HEK293 (cell line): ENCODE data around the gene FSHR.

ENCODE experiments used
- PRDM10 ChIP-seq: fragments of 450-650 bp; formaldehyde crosslinking; IDR thresholded peaks from 2 replicates; pipeline ENCODE4 v1.5.1; 2016; ENCODE audit warnings: missing biosample characterization, missing genetic modification characterization
- TRIM28 ChIP-seq: IDR thresholded peaks from 2 replicates; pipeline ENCODE4 v1.6.1; 2011; ENCODE audit warnings: low read length, control low read depth, borderline replicate concordance
- ZBTB20 ChIP-seq: fragments of 450-650 bp; formaldehyde crosslinking; IDR thresholded peaks from 2 replicates; pipeline ENCODE4 v1.5.1; 2016; ENCODE audit warnings: missing biosample characterization, missing genetic modification characterization
- ZBTB49 ChIP-seq: fragments of 450-650 bp; formaldehyde crosslinking; IDR thresholded peaks from 2 replicates; pipeline ENCODE4 v1.5.1; 2016; ENCODE audit warnings: missing biosample characterization, missing genetic modification characterization, low read depth
- ZBTB7A ChIP-seq: fragments of 450-650 bp; formaldehyde crosslinking; IDR thresholded peaks from 2 replicates; pipeline ENCODE4 v1.5.1; 2016; ENCODE audit warnings: low read depth, missing biosample characterization, missing genetic modification characterization
- ZNF121 ChIP-seq: fragments of 450-650 bp; formaldehyde crosslinking; IDR thresholded peaks from 2 replicates; pipeline ENCODE4 v1.5.1; 2016; ENCODE audit warnings: missing biosample characterization, missing genetic modification characterization
- ZNF274 ChIP-seq, 2 experiments: fragments of 200-500 bp in 1 of 2; fragments of 450-650 bp in 1 of 2; sonication (Bioruptor generic) in 1 of 2; formaldehyde crosslinking in 1 of 2; IDR thresholded peaks; 2 replicates each; pipeline versions ENCODE4 v1.5.1 to v1.6.1; 2014 to 2016; ENCODE audit warnings: borderline replicate concordance in 1 of 2, inconsistent platforms in 1 of 2, low read length in 1 of 2, missing biosample characterization in 1 of 2, missing genetic modification characterization in 1 of 2
- ZNF341 ChIP-seq: fragments of 450-650 bp; formaldehyde crosslinking; IDR thresholded peaks from 2 replicates; pipeline ENCODE4; 2016; ENCODE audit warnings: low read depth, missing biosample characterization, missing genetic modification characterization
- TF ChIP-seq, protein P1 (sequence below): fragments of 450-650 bp; formaldehyde crosslinking; IDR thresholded peaks from 2 replicates; pipeline ENCODE4 v1.5.1; 2016; ENCODE audit warnings: missing biosample characterization, missing genetic modification characterization
- TF ChIP-seq, protein P2 (sequence below): fragments of 450-650 bp; formaldehyde crosslinking; IDR thresholded peaks from 2 replicates; pipeline ENCODE4 v1.5.1; 2016; ENCODE audit warnings: missing biosample characterization, missing genetic modification characterization, borderline replicate concordance
- TF ChIP-seq, protein P3 (sequence below): fragments of 450-650 bp; formaldehyde crosslinking; IDR thresholded peaks from 2 replicates; pipeline ENCODE4 v1.5.1; 2016; ENCODE audit warnings: missing biosample characterization, missing genetic modification characterization
- TF ChIP-seq, protein P4 (sequence below): fragments of 450-650 bp; formaldehyde crosslinking; IDR thresholded peaks from 2 replicates; pipeline ENCODE4 v1.5.1; 2017; ENCODE audit warnings: missing biosample characterization, mild to moderate bottlenecking, missing genetic modification characterization, moderate library complexity

DNA sequence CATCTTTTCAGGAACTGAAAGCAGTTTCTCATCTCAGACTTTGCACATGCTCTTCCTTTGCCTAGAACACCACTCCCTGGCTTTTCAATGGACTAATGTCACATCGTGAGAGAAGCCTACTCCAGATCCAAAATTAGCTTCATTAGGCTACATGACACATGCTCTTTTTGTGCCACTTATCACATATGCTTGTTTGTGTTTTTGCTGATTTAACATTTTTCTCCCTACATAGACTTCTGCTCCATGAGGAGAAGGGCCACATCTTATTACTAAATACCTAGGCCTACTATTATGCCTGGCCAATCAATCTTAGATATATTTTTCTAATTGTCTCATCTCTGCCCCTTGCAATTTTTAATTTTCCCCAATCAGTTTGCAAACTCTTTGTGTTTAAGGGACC lies 212.4 kb downstream of the FSHR start:
- TF ChIP-seq TRIM28 (no peak), ZBTB20 (no peak), ZNF121 (no peak), ZNF274 (IDR thresholded peaks at IDR 0.05; ENCODE audit: low read length) (no peak), ZNF274 (tag by site-specific recombination; IDR thresholded peaks at IDR 0.05; ENCODE audit: borderline replicate concordance) (no peak), ZBTB7A (tag by site-specific recombination) (no peak), ZNF341 (tag by site-specific recombination) (no peak), PRDM10 (no peak), ZBTB49 (tag by site-specific recombination) (no peak)
- TF ChIP-seq, protein P1, sequence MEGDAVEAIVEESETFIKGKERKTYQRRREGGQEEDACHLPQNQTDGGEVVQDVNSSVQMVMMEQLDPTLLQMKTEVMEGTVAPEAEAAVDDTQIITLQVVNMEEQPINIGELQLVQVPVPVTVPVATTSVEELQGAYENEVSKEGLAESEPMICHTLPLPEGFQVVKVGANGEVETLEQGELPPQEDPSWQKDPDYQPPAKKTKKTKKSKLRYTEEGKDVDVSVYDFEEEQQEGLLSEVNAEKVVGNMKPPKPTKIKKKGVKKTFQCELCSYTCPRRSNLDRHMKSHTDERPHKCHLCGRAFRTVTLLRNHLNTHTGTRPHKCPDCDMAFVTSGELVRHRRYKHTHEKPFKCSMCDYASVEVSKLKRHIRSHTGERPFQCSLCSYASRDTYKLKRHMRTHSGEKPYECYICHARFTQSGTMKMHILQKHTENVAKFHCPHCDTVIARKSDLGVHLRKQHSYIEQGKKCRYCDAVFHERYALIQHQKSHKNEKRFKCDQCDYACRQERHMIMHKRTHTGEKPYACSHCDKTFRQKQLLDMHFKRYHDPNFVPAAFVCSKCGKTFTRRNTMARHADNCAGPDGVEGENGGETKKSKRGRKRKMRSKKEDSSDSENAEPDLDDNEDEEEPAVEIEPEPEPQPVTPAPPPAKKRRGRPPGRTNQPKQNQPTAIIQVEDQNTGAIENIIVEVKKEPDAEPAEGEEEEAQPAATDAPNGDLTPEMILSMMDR (tag by site-specific recombination) = no peak
- TF ChIP-seq, protein P2, sequence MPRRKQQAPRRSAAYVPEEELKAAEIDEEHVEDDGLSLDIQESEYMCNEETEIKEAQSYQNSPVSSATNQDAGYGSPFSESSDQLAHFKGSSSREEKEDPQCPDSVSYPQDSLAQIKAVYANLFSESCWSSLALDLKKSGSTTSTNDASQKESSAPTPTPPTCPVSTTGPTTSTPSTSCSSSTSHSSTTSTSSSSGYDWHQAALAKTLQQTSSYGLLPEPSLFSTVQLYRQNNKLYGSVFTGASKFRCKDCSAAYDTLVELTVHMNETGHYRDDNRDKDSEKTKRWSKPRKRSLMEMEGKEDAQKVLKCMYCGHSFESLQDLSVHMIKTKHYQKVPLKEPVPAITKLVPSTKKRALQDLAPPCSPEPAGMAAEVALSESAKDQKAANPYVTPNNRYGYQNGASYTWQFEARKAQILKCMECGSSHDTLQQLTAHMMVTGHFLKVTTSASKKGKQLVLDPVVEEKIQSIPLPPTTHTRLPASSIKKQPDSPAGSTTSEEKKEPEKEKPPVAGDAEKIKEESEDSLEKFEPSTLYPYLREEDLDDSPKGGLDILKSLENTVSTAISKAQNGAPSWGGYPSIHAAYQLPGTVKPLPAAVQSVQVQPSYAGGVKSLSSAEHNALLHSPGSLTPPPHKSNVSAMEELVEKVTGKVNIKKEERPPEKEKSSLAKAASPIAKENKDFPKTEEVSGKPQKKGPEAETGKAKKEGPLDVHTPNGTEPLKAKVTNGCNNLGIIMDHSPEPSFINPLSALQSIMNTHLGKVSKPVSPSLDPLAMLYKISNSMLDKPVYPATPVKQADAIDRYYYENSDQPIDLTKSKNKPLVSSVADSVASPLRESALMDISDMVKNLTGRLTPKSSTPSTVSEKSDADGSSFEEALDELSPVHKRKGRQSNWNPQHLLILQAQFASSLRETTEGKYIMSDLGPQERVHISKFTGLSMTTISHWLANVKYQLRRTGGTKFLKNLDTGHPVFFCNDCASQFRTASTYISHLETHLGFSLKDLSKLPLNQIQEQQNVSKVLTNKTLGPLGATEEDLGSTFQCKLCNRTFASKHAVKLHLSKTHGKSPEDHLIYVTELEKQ (tag by site-specific recombination) = no peak
- TF ChIP-seq, protein P3, sequence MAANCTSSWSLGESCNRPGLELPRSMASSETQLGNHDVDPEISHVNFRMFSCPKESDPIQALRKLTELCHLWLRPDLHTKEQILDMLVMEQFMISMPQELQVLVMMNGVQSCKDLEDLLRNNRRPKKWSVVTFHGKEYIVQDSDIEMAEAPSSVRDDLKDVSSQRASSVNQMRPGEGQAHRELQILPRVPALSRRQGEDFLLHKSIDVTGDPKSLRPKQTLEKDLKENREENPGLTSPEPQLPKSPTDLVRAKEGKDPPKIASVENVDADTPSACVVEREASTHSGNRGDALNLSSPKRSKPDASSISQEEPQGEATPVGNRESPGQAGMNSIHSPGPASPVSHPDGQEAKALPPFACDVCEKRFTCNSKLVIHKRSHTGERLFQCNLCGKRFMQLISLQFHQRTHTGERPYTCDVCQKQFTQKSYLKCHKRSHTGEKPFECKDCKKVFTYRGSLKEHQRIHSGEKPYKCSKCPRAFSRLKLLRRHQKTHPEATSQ (tag by site-specific recombination) = no peak
- TF ChIP-seq, protein P4, sequence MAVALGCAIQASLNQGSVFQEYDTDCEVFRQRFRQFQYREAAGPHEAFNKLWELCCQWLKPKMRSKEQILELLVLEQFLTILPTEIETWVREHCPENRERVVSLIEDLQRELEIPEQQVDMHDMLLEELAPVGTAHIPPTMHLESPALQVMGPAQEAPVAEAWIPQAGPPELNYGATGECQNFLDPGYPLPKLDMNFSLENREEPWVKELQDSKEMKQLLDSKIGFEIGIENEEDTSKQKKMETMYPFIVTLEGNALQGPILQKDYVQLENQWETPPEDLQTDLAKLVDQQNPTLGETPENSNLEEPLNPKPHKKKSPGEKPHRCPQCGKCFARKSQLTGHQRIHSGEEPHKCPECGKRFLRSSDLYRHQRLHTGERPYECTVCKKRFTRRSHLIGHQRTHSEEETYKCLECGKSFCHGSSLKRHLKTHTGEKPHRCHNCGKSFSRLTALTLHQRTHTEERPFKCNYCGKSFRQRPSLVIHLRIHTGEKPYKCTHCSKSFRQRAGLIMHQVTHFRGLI (tag by site-specific recombination) = no peak
